HFFc6 (cell line): ENCODE results near the gene STIM1. TPM values are rescaled to one million over a fixed set of nuclear protein-coding genes. Genes with fewer than 3 reads are reported as not detected.

ENCODE experiments used
- DNase-seq: peaks from one replicate; pipeline ENCODE4 v3.0.0-alpha.2; 2018
- H3K27ac Mint-ChIP-seq: 2 replicates; pipeline ENCODE4 v1.8.0; 2020; ENCODE audit warnings: mild to moderate bottlenecking, mixed read lengths
- H3K27me3 Mint-ChIP-seq: 2 replicates; pipeline ENCODE4 v1.8.0; 2021; ENCODE audit warnings: mild to moderate bottlenecking, moderate library complexity, mixed read lengths; ENCODE audit not compliant: insufficient read depth
- H3K36me3 Mint-ChIP-seq: 2 replicates; pipeline ENCODE4 v1.8.0; 2021; ENCODE audit warnings: low read depth, mixed read lengths
- H3K4me1 Mint-ChIP-seq: 2 replicates; pipeline ENCODE4 v1.8.0; 2020; ENCODE audit warnings: low read depth, mixed read lengths
- H3K4me3 Mint-ChIP-seq: 2 replicates; pipeline ENCODE4 v1.8.0; 2020; ENCODE audit warnings: mild to moderate bottlenecking, moderate library complexity, mixed read lengths
- H3K9me3 Mint-ChIP-seq: 2 replicates; pipeline ENCODE4 v1.8.0; 2020; ENCODE audit warnings: mild to moderate bottlenecking, mixed read lengths
- total RNA-seq, 6 experiments: library from RNA; stranded (reverse); fragmentation: NEBNext Ultra II Directional; extraction: Animal tissue kit (Norgen Biotek cat#: 25700); gene quantifications; 2 replicates in 1 of 6; 3 replicates in 5 of 6; pipeline ENCODE4 v1.2.3, GENCODE V29; 2021
- TF ChIP-seq, protein P1 (sequence below): fragments of 200-600 bp; sonication (generic); IDR thresholded peaks from 2 replicates; pipeline ENCODE4 v1.5.0; 2021; ENCODE audit warnings: antibody characterized with exemption, mild to moderate bottlenecking

Gene STIM1
- total RNA-seq, 6 experiments from 2014 or later = 27.6 to 33.1 (median 30.7) TPM

DNA sequence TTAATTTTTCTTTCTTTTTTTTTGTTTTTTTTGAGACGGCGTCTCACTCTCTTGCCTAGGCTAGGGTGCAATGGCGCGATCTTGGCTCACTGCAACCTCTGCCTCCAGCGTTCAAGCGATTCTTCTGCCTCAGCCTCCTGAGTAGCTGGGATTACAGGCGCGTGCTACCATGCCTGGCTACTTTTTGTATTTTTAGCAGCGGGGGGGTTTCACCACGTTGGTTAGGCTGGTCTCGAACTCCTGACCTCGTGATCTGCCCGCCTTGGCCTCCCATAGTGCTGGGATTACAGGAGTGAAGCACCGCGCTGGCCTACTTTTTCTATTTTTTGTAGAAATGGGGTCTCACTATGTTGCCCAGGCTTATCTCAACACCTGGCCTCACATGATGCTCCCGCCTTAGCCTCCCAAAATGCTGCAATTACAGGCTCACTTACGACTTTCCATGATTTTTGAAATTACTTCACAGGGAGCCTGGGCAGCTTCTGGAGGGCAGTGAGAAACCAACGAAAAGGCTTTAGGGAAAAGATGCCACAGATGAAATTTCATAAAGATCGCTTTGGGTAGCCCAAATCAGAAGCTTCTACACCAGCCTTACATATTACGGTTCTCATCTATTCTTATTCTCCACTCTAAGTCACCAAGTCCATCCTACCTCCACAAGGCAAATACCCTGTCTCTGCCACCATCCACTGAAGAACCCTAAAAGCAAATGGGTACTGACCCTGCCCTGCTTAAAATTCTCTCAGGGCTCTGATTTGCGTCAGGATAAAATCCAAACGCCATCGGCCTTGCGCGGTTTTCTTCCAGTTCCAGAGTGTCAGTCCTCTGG is 238.3 kb downstream of the STIM1 start:
- no peaks in the 10 kb centered on the region for H3K9me3 Mint-ChIP-seq
- TF ChIP-seq, protein P1, sequence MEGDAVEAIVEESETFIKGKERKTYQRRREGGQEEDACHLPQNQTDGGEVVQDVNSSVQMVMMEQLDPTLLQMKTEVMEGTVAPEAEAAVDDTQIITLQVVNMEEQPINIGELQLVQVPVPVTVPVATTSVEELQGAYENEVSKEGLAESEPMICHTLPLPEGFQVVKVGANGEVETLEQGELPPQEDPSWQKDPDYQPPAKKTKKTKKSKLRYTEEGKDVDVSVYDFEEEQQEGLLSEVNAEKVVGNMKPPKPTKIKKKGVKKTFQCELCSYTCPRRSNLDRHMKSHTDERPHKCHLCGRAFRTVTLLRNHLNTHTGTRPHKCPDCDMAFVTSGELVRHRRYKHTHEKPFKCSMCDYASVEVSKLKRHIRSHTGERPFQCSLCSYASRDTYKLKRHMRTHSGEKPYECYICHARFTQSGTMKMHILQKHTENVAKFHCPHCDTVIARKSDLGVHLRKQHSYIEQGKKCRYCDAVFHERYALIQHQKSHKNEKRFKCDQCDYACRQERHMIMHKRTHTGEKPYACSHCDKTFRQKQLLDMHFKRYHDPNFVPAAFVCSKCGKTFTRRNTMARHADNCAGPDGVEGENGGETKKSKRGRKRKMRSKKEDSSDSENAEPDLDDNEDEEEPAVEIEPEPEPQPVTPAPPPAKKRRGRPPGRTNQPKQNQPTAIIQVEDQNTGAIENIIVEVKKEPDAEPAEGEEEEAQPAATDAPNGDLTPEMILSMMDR = no peak
- H3K27ac Mint-ChIP-seq = peak overlapping the region; percentile 96
- H3K4me3 Mint-ChIP-seq = peak overlapping the region; percentile 91
- DNase-seq = no peak
- peaks cover 32% of the 10 kb centered on the region for H3K4me1 Mint-ChIP-seq
- peaks cover 17% of the 10 kb centered on the region for H3K36me3 Mint-ChIP-seq
- H3K27me3 Mint-ChIP-seq = no peaks in the 10 kb centered on the region

DNA sequence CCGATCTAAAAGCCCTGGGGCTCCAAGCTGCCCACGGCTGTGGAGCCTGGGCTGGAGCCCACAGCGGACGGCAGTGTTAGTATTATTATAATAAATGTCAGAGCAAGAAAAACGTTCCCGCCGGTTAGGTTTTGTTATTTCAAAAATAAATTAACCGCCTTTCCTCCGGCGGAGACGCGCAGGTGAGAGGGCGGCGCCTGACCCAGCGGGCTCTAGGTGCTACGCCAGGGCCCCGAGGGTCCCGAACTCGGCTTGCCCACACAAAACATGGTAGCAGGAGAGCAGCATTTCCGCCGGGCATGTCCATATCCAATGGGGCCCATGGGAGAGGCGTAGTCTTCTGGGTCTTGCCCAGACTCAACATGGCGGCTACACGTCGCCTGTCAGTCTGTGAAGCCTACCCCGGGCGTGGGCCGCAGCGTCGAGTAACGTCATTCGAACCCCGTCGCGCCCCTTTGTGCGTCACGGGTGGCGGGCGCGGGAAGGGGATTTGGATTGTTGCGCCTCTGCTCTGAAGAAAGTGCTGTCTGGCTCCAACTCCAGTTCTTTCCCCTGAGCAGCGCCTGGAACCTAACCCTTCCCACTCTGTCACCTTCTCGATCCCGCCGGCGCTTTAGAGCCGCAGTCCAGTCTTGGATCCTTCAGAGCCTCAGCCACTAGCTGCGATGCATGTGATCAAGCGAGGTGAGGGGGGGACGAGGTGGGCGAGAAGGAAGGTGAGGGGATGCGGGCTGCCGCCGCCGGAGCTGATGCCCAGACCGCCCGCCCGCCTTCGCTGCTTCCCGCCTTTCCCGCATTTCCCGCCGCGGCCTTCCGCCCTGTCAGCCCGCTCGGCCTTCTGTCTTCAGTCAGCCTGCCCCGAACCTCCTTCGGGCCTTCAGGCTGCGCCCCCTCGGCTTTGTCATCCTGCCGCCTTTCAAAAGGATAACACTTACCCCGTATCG is 239.2 kb downstream of the STIM1 start, which contains the start of gene RRM1:
Gene RRM1, plus strand, starts transcription at position 452 of the 944 bp plus-strand sequence. Its CDS starts 214 bp downstream, at position 666.
- TF ChIP-seq, protein P1 = no peak
- H3K4me1 Mint-ChIP-seq = peaks cover 41% of the 10 kb centered on the region
- peak within 1 kb of the TSS; percentile 96 for H3K27ac Mint-ChIP-seq
- H3K36me3 Mint-ChIP-seq = peaks cover 18% of the 10 kb centered on the region
- no peaks in the 10 kb centered on the region for H3K9me3 Mint-ChIP-seq
- H3K27me3 Mint-ChIP-seq = no peaks in the 10 kb centered on the region
- peak within 1 kb of the TSS; percentile 91 for H3K4me3 Mint-ChIP-seq
- peak; percentile 95 for DNase-seq

DNA sequence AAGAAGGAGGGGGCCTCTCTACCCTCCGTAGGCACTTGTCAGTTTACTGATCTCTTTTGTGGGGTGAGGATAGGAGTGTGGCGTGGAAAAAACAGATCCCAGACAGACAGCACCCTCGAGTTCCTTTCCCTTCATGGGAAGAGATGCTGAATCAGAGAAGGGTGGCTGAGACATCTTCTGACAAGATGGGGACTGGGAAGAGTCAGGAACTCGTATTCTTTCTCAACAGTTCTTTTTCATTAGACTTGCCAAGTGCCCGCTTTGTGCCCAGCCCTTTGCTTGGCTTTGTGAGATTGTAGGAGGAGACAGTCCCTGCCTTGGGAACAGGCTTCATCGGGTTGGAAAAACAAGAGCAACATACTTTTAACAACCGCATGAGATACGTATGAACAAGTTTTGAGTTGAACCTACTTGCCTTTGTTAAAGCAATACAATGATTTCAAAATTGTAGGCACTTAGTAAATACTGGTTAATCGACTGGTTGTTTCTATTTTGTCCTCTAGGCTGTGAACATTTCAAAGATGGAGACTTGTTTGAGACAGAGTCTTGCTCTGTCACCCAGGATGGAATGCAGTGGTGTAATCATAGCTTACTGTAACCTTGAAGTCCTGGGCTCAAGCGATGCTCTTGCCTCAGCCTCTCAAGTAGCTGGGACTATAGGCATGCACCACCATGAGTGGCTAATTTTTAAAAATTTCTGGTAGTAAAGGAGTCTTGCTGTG is 240.2 kb downstream of the STIM1 start:
- H3K27ac Mint-ChIP-seq = peak overlapping the region; percentile 96
- DNase-seq = peak; percentile 76
- TF ChIP-seq, protein P1 = no peak; the same call in none of the 2 replicates
- no peaks in the 10 kb centered on the region for H3K9me3 Mint-ChIP-seq
- peaks cover 47% of the 10 kb centered on the region for H3K4me1 Mint-ChIP-seq
- peak overlapping the region; percentile 91 for H3K4me3 Mint-ChIP-seq
- peaks cover 19% of the 10 kb centered on the region for H3K36me3 Mint-ChIP-seq
- no peaks in the 10 kb centered on the region for H3K27me3 Mint-ChIP-seq

DNA sequence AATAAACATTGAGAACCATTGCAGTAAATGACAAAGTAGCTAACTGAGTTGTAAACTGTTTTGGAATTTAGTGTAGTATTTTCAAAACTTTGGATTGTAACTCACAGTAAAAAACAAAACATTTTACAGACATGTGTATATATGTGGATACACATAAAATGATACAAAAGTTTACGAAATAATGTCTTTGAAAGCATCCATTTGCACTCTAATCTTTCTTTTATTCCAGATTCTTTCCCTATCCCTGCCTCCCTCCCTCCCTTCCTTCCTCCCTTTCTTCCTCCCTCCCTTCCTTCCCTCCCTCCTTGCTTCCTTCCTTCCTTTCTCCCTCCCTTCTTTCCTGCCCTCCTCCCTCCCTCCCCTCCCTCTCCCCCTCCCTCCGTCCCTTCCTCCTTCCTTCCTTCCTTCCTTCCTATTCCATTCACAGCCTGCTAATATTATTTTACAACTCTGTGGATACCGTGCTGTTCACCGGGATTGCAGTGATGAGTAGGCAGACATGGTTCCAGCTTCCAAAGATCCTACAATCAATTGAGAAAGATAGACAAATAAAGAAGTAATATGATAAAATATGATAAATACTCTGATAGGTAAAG is 242.7 kb downstream of the STIM1 start:
- Mint-ChIP-seq H3K9me3 (no peaks in the 10 kb centered on the region), H3K4me3 (no peak overlapping the region), H3K36me3 (peaks cover 33% of the 10 kb centered on the region), H3K27me3 (no peaks in the 10 kb centered on the region), H3K27ac (no peak overlapping the region), H3K4me1 (peaks cover 47% of the 10 kb centered on the region)
- TF ChIP-seq, protein P1 = no peak
- no peak for DNase-seq

DNA sequence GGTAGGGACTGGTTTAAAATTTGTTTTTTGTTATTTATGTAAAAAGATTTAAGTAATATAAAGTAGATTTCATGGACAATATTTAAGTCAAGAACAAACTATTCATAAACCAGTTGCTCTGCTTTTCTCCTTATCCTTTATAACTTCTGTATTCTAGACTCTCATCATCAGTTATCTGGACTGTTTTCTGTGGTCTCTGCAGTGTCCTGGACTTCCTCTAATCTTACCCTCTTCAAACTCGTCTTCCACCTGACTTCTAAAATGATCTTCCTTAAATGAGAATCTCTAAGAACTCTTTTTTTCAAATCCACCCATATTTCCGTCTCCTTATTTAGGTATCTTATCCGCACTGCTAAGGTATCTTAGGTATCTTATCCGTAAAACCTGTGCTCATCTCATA is 247.2 kb downstream of the STIM1 start:
- TF ChIP-seq, protein P1 = no peak
- Mint-ChIP-seq H3K27ac (no peak overlapping the region), H3K36me3 (peaks cover 25% of the 10 kb centered on the region), H3K27me3 (no peaks in the 10 kb centered on the region), H3K9me3 (no peaks in the 10 kb centered on the region), H3K4me1 (peaks cover 22% of the 10 kb centered on the region), H3K4me3 (no peak overlapping the region)
- no peak for DNase-seq
